Activated naive CD4-positive, alpha-beta T cell treated with anti-CD3 and anti-CD28 coated beads, Interleukin-2, amount 10 ng/mL, durations not matched to agents 7 days and 5 days (primary cell): Measurements from ENCODE around the gene ATP8B3.

ENCODE experiments used
- CTCF ChIA-PET: fragments of 350-600 bp; sonication (Branson Sonifier 250); formaldehyde crosslinking; loops from one replicate; lab custom pipeline; 2021; ENCODE audit warnings: antibody characterized with exemption; lab: Charles Lee
- DNase-seq: peaks from one replicate; pipeline ENCODE4 v3.0.0-alpha.2; 2020
- H3K27ac Mint-ChIP-seq: one replicate; pipeline ENCODE4 v1.8.0; 2021; ENCODE audit warnings: mild to moderate bottlenecking, moderate library complexity, mixed read lengths
- H3K27me3 Mint-ChIP-seq: one replicate; pipeline ENCODE4 v1.8.0; 2021; ENCODE audit warnings: mild to moderate bottlenecking, mixed read lengths
- H3K36me3 Mint-ChIP-seq: one replicate; pipeline ENCODE4 v1.8.0; 2021; ENCODE audit warnings: mixed read lengths
- H3K4me1 Mint-ChIP-seq: one replicate; pipeline ENCODE4 v1.8.0; 2021; ENCODE audit warnings: mixed read lengths
- H3K4me3 Mint-ChIP-seq: one replicate; pipeline ENCODE4 v1.8.0; 2021; ENCODE audit warnings: mild to moderate bottlenecking, moderate library complexity, mixed read lengths
- H3K9me3 Mint-ChIP-seq: one replicate; pipeline ENCODE4 v1.8.0; 2021; ENCODE audit warnings: mixed read lengths

Gene ATP8B3

DNA sequence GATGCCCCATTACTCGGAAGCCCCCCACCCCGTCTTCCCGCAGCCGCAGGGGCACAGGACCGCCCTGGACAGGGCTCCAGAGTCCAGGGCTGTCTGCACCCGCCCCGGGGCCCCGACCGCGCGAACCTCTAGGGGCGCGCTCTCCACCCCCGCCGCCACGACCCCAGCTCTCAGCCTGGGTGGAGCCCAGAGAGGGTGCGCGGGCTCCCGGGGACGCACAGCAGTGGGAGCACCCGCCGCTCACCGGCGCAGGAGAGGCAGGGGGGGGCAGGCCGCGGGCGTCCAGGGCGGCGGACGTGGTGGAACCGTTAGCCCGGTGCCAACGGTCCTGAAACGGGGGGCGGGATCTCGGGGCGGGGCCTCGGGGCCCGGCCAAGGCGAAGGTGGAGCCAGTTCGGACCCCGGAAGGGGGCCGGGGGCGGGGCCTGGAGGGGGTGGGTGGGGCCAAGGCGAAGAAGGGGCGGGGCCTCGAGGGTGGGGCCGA lies at the start of gene ATP8B3:
Gene ATP8B3, minus strand, starts transcription at position 335 of the 484 bp plus-strand sequence. CDS start 540 bp downstream, outside the sequence.
- CTCF ChIA-PET: interaction anchor here (0.7 to 1.1 kb wide), 2 partner anchors 30 to 31 kb away, joined by 3 to 4 read pairs; no protein-coding TSS in a partner anchor
- peak within 1 kb of the TSS; percentile 91 for H3K4me3 Mint-ChIP-seq

GRCh38 chr19:1861599-1862031 lies 49.5 kb upstream of the ATP8B3 start:
- H3K9me3 Mint-ChIP-seq: no peaks in the 10 kb centered on the region
- no peak for DNase-seq
- CTCF ChIA-PET: interaction anchor here (0.6 kb wide), 1 partner anchor 158 kb away, joined by 3 read pairs; no protein-coding TSS in a partner anchor
- no peaks in the 10 kb centered on the region for H3K27me3 Mint-ChIP-seq
- peak overlapping the region; percentile 94 for H3K27ac Mint-ChIP-seq
- peak overlapping the region; percentile 92 for H3K4me3 Mint-ChIP-seq
- no peaks in the 10 kb centered on the region for H3K36me3 Mint-ChIP-seq
- peaks cover 41% of the 10 kb centered on the region for H3K4me1 Mint-ChIP-seq

More for the DNA sequence above, at the start of gene ATP8B3:
- no peak for DNase-seq
- H3K9me3 Mint-ChIP-seq: no peaks in the 10 kb centered on the region
- peak within 1 kb of the TSS; percentile 98 for H3K27ac Mint-ChIP-seq
- H3K36me3 Mint-ChIP-seq: peaks cover 7% of the 10 kb centered on the region
- H3K4me1 Mint-ChIP-seq: peaks cover 27% of the 10 kb centered on the region
- peaks cover 5% of the 10 kb centered on the region for H3K27me3 Mint-ChIP-seq

DNA sequence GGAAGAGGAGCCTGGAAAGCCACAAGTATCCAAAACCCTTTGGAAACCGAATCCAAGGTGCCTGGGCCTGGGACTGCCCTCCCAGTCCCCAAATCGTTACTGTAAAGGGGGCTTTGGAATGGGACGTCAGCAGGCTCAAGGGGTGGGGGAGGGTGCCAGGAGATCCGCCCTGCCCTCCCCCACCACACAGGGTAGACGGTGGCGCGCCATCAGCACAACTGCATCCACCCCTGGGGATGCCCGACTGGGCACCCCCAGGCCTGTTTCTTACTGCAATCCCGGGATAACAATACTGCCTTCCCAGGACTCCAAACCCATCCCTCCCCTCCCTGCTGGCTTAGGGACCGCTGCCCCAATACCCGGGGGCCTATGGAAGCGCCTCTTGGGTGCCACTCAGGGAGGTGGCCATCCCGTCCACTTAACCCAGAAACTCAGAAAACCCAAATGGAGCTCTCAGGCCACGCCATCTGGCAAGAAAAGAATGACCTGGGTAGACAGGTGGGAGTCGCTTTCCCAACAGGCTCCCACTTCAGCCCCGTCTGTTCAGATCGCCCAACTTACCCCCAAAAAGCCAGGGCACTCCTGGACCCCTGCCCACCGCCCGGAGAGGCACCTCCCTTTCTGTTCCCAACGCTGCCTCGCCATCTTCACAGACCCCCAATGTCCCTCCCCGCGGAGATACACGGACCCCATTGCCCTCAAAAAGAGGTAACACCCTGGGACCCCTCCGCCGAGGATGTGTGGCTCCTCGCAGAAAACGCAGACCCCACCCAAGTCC lies 48.9 kb upstream of the ATP8B3 start:
- Mint-ChIP-seq H3K36me3 (no peaks in the 10 kb centered on the region), H3K9me3 (no peaks in the 10 kb centered on the region), H3K27me3 (no peaks in the 10 kb centered on the region), H3K4me1 (peaks cover 46% of the 10 kb centered on the region), H3K4me3 (peak overlapping the region; percentile 92), H3K27ac (no peak overlapping the region)
- no peak for DNase-seq
- CTCF ChIA-PET: interaction anchor here (0.6 kb wide), 1 partner anchor 159 kb away, joined by 3 read pairs; no protein-coding TSS in a partner anchor

DNA sequence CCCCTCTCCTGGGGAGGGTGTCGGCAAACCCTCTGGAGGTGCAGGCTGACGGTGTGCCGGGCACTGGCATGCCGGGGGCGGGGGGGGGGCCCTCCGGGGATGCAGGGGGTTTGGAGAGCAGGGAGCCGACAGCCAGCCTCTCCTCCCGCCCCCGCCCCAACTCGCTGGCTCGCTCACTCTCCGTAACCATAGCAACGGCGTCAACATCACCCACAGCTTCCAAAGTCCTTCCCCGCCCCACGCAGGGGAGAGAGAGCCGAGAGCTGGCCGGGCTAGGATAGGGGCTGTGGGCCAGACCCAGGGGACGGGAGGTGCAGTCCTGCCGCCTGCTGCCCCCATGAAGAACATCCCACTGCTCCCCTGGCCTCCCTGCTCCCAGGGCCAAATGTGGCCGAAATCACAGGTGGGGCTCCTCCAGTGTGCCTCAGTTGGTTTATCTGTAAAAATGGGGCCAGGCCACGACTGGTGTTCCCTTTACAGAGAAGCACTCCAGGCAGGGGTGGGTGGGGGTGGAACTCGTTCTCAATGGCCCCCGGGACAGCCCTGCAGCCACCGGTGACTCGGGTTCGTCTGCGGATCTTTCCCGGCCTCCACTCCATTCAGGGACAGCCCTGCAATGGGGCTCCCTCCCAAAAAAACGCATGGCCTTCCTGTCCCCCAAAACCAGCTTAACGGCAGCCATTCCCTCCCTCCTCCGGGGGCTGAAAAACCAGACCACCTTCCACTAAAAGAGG lies 48.1 kb upstream of the ATP8B3 start:
- Mint-ChIP-seq H3K27me3 (no peaks in the 10 kb centered on the region), H3K4me1 (peaks cover 47% of the 10 kb centered on the region), H3K9me3 (no peaks in the 10 kb centered on the region), H3K27ac (no peak overlapping the region), H3K36me3 (no peaks in the 10 kb centered on the region), H3K4me3 (no peak overlapping the region)
- CTCF ChIA-PET: interaction anchor here (1.0 kb wide), 1 partner anchor 11 kb away, joined by 3 read pairs; no protein-coding TSS in a partner anchor
- peak; percentile 65 for DNase-seq

DNA sequence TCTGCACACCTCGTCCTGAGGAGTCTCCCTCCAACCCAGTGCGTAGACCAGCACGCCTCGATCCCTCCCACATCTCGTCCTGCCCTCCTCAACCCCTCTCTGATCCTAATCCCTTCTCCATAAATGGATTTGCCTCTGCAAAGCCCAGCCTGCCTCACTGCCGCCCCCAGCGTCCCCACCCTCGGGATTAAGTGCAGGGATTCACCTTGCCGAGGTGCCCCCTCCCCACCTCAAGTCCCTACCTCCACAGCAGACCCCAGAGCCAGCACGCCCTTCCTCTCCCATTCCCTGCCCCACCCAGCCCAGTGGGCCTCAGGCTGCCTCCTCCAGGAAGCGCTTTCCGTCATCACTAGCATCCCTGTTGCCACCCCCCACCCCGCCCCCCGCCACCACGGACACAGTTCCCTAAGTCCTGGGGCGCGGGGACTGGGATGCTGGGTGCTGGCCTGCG lies 47.3 kb upstream of the ATP8B3 start:
- CTCF ChIA-PET: interaction anchor here (1.0 kb wide), 1 partner anchor 10 kb away, joined by 3 read pairs; no protein-coding TSS in a partner anchor
- H3K9me3 Mint-ChIP-seq: no peaks in the 10 kb centered on the region
- peaks cover 1% of the 10 kb centered on the region for H3K36me3 Mint-ChIP-seq
- H3K27ac Mint-ChIP-seq: peak overlapping the region; percentile 45
- H3K4me3 Mint-ChIP-seq: peak overlapping the region; percentile 31
- no peaks in the 10 kb centered on the region for H3K27me3 Mint-ChIP-seq
- H3K4me1 Mint-ChIP-seq: peaks cover 55% of the 10 kb centered on the region
- DNase-seq: no peak

GRCh38 chr19:1858412-1859081 lies 46.5 kb upstream of the ATP8B3 start:
- Mint-ChIP-seq H3K9me3 (no peaks in the 10 kb centered on the region), H3K4me1 (peaks cover 57% of the 10 kb centered on the region), H3K4me3 (peak overlapping the region; percentile 51), H3K27ac (peak overlapping the region; percentile 82), H3K27me3 (no peaks in the 10 kb centered on the region), H3K36me3 (peaks cover 1% of the 10 kb centered on the region)
- DNase-seq: no peak
- CTCF ChIA-PET: interaction anchor here (1.1 kb wide), 1 partner anchor 21 kb away, joined by 3 read pairs; no protein-coding TSS in a partner anchor

- peaks cover 65% of the 10 kb centered on the region for H3K4me1 Mint-ChIP-seq
- H3K9me3 Mint-ChIP-seq: no peaks in the 10 kb centered on the region
- no peaks in the 10 kb centered on the region for H3K27me3 Mint-ChIP-seq
- no peak for DNase-seq
- H3K36me3 Mint-ChIP-seq: peaks cover 3% of the 10 kb centered on the region
- H3K4me3 Mint-ChIP-seq: peak overlapping the region; percentile 66
- CTCF ChIA-PET: interaction anchor here (1.1 kb wide), 1 partner anchor 20 kb away, joined by 3 read pairs; no protein-coding TSS in a partner anchor
- peak overlapping the region; percentile 88 for H3K27ac Mint-ChIP-seq
Observed at GRCh38 chr19:1857648-1858326, 45.7 kb upstream of the ATP8B3 start.

DNA sequence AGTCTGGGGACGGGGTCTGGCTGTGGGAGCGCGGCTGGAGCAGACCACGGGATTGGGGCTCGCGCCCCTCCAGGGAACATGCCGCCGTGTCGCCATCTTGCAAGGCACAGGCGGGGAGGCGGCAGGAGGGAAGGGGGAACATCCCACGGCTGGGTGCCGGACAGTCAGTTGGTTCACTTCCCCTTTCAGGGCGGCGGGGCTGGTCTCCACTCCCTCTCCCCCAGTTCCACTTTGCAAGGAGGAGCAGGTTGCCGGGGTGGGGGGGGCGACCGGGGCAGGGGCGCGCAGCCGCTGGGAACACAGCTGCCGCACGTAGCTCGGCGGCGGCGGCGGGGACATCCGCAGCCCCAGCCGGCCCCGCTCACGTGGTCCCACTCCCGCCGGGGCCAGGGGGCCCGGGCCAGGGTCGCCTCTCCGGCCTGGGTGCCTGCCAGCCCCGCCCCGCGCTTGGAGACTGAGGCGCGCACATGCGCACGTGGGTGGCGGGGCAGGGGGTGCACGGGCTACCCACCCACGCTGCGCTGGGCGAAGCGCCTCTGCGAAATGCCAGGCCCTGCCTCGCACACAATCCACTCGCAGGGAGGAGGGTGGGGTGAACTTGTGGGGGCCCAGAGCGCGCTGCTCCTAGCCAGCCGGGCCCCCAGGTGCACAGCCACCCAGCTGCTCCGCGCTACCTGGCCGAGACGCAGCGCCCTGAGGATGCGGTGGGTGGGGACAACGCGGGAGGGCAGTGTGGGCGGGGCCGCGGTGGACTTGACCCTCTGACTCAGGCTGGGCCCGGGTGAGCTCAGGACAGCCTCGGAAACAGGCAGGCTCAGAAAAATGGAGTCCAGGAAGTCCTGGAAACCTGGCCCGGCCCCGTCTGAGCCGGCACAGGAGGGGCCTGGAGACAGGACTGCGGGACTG lies 44.9 kb upstream of the ATP8B3 start:
- CTCF ChIA-PET: interaction anchor here (0.9 to 1.1 kb wide), 2 partner anchors 18 to 19 kb away, joined by 3 read pairs; no protein-coding TSS in a partner anchor
- H3K27me3 Mint-ChIP-seq: no peaks in the 10 kb centered on the region
- H3K9me3 Mint-ChIP-seq: no peaks in the 10 kb centered on the region
- H3K36me3 Mint-ChIP-seq: peaks cover 3% of the 10 kb centered on the region
- DNase-seq: peak; percentile 62
- peak overlapping the region; percentile 98 for H3K27ac Mint-ChIP-seq
- peaks cover 69% of the 10 kb centered on the region for H3K4me1 Mint-ChIP-seq
- H3K4me3 Mint-ChIP-seq: peak overlapping the region; percentile 82

DNA sequence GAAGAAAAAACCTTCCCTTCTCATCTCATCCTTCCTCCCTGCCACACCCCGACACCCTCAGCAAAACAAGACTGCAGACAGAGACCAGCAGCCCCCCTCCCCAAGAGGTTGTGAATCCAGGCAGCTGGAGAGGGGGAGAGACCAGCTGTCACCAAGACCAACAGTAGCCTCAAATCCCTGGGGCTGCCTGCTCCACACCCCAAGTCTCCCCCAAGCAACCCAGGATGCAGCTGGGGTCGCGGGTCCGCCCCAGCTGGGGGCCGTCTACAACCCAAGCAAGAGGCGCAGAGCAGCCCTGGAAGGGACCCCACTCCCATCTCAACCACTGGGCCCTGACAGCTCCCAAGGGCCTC lies 44.2 kb upstream of the ATP8B3 start:
- DNase-seq: no peak
- H3K9me3 Mint-ChIP-seq: no peaks in the 10 kb centered on the region
- H3K27ac Mint-ChIP-seq: peak overlapping the region; percentile 98
- CTCF ChIA-PET: interaction anchor here (0.9 to 1.6 kb wide), 2 partner anchors 8 to 19 kb away, joined by 3 read pairs; no protein-coding TSS in a partner anchor
- peaks cover 3% of the 10 kb centered on the region for H3K36me3 Mint-ChIP-seq
- H3K4me1 Mint-ChIP-seq: peaks cover 64% of the 10 kb centered on the region
- H3K4me3 Mint-ChIP-seq: peak overlapping the region; percentile 82
- no peaks in the 10 kb centered on the region for H3K27me3 Mint-ChIP-seq

GRCh38 chr19:1855828-1856255 lies 43.8 kb upstream of the ATP8B3 start:
- CTCF ChIA-PET: interaction anchor here (0.5 to 1.6 kb wide), 2 partner anchors 9 to 225 kb away, joined by 3 to 4 read pairs; no protein-coding TSS in a partner anchor
- H3K4me1 Mint-ChIP-seq: peaks cover 64% of the 10 kb centered on the region
- peak; percentile 60 for DNase-seq
- no peaks in the 10 kb centered on the region for H3K9me3 Mint-ChIP-seq
- H3K27ac Mint-ChIP-seq: peak overlapping the region; percentile 98
- peaks cover 3% of the 10 kb centered on the region for H3K36me3 Mint-ChIP-seq
- H3K4me3 Mint-ChIP-seq: peak overlapping the region; percentile 82
- no peaks in the 10 kb centered on the region for H3K27me3 Mint-ChIP-seq

DNA sequence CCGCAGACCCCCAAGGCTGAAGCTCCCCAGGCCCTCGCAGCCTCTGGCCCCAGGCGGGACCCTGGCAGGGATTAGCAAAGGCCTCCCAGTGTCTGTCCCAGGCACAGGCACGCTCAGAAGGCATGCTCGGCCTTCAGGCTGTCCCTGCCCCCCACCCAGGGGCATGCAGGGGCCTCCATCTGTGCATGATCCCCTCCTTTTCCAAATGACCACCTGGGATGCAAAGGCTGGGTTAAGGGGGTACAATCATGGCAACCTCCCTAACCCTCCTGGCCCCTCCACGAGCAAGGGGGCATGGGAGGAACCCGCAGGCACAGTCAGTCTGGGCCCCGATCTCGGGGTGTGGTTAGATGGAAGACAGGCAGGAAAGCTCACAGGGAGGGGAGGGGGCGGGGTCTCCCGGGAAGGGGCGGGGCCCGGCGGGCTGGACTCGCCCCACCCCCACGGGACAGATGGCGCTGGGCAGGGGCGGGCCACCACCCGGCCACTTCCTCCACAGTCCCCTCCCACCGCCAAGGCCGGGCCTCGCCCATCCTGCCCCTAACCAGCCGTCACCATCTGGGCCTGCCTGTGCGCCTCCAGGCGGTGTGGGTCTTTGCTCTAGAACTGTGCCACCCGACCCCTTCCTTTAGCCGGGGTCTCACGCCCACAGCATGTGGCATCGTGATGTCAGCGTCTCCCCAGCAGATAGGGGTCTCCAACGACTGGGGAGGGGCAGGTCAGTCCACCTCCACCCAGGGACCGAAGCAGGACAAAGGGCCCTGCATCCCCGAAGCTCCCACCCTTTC lies 43.2 kb upstream of the ATP8B3 start:
- Mint-ChIP-seq H3K4me1 (peaks cover 65% of the 10 kb centered on the region), H3K4me3 (peak overlapping the region; percentile 82), H3K36me3 (peaks cover 3% of the 10 kb centered on the region), H3K9me3 (no peaks in the 10 kb centered on the region), H3K27ac (peak overlapping the region; percentile 98), H3K27me3 (no peaks in the 10 kb centered on the region)
- peak; percentile 95 for DNase-seq
- CTCF ChIA-PET: interaction anchor here (0.5 to 1.6 kb wide), 2 partner anchors 9 to 226 kb away, joined by 3 to 4 read pairs; no protein-coding TSS in a partner anchor
